ENCODE data around the gene KRT36. TPM values are rescaled to one million over a fixed set of nuclear protein-coding genes. Genes with fewer than 3 reads are reported as not detected.

Gene KRT36
- polyA plus RNA-seq, 3 donors, result 0.24 to 0.87 (median 0.25) TPM

DNA sequence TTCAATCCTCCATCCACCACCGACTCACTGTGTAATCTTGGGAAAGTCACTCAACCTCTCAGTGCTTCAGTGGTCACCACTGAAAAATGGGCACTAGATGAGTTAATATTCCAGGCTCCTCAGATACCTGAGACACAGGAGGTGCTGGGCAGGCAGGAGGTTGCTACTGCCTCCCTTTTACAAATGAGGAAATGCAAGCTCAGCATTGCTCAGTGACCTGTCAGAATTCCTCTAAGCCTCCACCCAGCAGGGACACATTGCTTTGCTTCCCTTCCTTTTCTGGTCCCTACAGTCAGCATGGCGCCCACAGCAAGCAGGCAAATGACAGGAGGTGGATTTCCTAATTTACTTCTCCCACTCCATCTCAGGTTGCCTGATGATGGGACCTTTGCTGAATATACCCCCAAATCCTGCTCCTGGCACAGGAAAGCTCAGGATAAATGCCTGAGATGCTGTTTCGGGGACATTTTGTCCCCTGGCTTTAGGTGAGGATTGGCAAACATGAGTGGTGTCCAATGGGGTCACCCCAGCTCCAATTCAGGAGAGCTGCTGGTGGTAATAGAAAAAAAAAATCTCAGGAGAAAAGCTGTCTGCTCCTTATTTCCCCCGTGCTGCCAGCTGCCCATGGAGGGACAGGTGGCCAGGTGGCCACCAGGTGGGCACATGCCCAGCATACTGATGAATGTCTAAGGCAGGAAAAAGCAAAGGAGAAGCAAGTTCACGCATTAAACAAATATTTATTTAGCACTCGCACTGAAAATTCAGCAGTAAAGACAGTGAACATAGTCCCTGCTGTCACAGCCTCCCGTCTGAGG, 20.7 kb upstream of the KRT36 start:
- H2AFZ ChIP-seq (ENCODE audit: insufficient read depth, low read depth, low read length, poor library complexity, severe bottlenecking), result no peak overlapping the region
- H3K9ac ChIP-seq (ENCODE audit: insufficient read depth, low read length, poor library complexity, severe bottlenecking), result no peak overlapping the region
- Mint-ChIP-seq H3K27me3 (ENCODE audit: low read depth in 3 of 3) (peaks cover 3 to 11% (median 4%) of the 10 kb centered on the region in 3 donors), H3K9me3 (peaks cover 0 to 2% (median 0%) of the 10 kb centered on the region in 7 donors), H3K4me1 (peaks cover 27% of the 10 kb centered on the region), H3K27ac (no peak overlapping the region), H3K4me3 (no peak overlapping the region), H3K36me3 (no peaks in the 10 kb centered on the region)
- no peaks in the 10 kb centered on the region for H3K36me3 ChIP-seq (replicated peaks in 1 of 2; ENCODE audit: control insufficient read depth in 1 of 2, insufficient read depth in 2 of 2, low read length in 2 of 2)
- H3K4me3 ChIP-seq (replicated peaks in 1 of 3; ENCODE audit: low read depth in 2 of 3, low read length in 3 of 3), result no peak overlapping the region
- H3K27ac ChIP-seq (ENCODE audit: low read depth in 1 of 2, low read length in 2 of 2), result no peak overlapping the region
- no peaks in the 10 kb centered on the region for H4K20me1 ChIP-seq (ENCODE audit: insufficient read depth, low read length)
- peaks cover 32 to 39% of the 10 kb centered on the region in 2 donors for H3K4me1 ChIP-seq (ENCODE audit: control insufficient read depth in 1 of 2, insufficient read depth in 2 of 2, low read length in 2 of 2)
- H3K9me3 ChIP-seq (replicated peaks in 1 of 2; ENCODE audit: control insufficient read depth in 1 of 2, insufficient read depth in 1 of 2, low read length in 2 of 2), result no peaks in the 10 kb centered on the region
- no peaks in the 10 kb centered on the region for H3K27me3 ChIP-seq (ENCODE audit: control insufficient read depth in 2 of 2, insufficient read depth in 2 of 2, low read length in 2 of 2)
- no peaks in the 10 kb centered on the region for H3K79me2 ChIP-seq (ENCODE audit: insufficient read depth, low read length)
- 91% methylated on average over 4 of the region's 7 CpGs for WGBS (ENCODE audit: insufficient coverage)
- H3K4me2 ChIP-seq (replicated peaks; ENCODE audit: extremely low read depth, low read length, poor library complexity, severe bottlenecking), result no peak overlapping the region
- TF ChIP-seq, protein P1, sequence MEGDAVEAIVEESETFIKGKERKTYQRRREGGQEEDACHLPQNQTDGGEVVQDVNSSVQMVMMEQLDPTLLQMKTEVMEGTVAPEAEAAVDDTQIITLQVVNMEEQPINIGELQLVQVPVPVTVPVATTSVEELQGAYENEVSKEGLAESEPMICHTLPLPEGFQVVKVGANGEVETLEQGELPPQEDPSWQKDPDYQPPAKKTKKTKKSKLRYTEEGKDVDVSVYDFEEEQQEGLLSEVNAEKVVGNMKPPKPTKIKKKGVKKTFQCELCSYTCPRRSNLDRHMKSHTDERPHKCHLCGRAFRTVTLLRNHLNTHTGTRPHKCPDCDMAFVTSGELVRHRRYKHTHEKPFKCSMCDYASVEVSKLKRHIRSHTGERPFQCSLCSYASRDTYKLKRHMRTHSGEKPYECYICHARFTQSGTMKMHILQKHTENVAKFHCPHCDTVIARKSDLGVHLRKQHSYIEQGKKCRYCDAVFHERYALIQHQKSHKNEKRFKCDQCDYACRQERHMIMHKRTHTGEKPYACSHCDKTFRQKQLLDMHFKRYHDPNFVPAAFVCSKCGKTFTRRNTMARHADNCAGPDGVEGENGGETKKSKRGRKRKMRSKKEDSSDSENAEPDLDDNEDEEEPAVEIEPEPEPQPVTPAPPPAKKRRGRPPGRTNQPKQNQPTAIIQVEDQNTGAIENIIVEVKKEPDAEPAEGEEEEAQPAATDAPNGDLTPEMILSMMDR (IDR thresholded peaks at IDR 0.05), result no peak
- intact Hi-C loops (cut with micrococcal nuclease), result no loop called here
- no peak for DNase-seq

DNA sequence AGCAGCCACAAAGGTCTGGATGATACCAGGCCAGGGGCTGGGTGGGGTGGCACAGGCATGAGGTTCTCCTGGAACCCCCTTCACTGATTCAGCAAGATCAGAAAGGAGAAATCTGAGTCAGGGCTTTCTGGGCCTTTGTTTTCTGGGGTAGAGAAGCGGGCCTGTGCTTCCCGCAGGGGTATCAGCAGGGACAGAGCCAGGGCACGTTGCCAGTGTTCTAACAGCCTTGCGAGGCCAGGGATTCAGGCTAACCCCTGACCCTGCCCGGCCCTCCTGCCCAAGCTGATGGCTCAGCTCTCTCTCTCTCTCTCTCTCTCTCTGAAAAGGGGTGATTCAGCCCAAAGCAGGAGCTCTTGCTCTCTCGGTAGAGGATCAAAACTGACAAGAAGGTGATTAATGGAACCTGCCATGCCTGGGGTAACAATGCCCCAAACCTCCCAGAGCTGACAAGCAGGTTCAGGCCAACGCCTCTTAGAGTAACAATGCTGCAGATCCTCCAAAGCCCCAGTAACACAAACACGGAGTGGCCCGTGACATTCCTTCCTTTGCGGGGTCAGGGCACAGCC, 17.7 kb upstream of the KRT36 start:
- H3K4me3 ChIP-seq (replicated peaks in 1 of 3; ENCODE audit: low read depth in 2 of 3, low read length in 3 of 3), result no peak overlapping the region
- H3K4me1 Mint-ChIP-seq, result peaks cover 15% of the 10 kb centered on the region
- no peaks in the 10 kb centered on the region for H3K79me2 ChIP-seq (ENCODE audit: insufficient read depth, low read length)
- no peaks in the 10 kb centered on the region for H3K36me3 ChIP-seq (replicated peaks in 1 of 2; ENCODE audit: control insufficient read depth in 1 of 2, insufficient read depth in 2 of 2, low read length in 2 of 2)
- H3K4me2 ChIP-seq (replicated peaks; ENCODE audit: extremely low read depth, low read length, poor library complexity, severe bottlenecking), result no peak overlapping the region
- H3K27me3 ChIP-seq (ENCODE audit: control insufficient read depth in 2 of 2, insufficient read depth in 2 of 2, low read length in 2 of 2), result no peaks in the 10 kb centered on the region
- intact Hi-C loops (cut with micrococcal nuclease), result loop anchor here in 1 of 2 donors (10.0 kb wide), 1 partner anchor 593 kb away; no protein-coding TSS in a partner anchor
- peaks cover 0 to 2% (median 0%) of the 10 kb centered on the region in 7 donors for H3K9me3 Mint-ChIP-seq
- TF ChIP-seq, protein P1 (IDR thresholded peaks at IDR 0.05), result no peak
- H3K36me3 Mint-ChIP-seq, result no peaks in the 10 kb centered on the region
- H3K4me1 ChIP-seq (ENCODE audit: control insufficient read depth in 1 of 2, insufficient read depth in 2 of 2, low read length in 2 of 2), result peaks cover 18 to 25% of the 10 kb centered on the region in 2 donors
- H3K9ac ChIP-seq (ENCODE audit: insufficient read depth, low read length, poor library complexity, severe bottlenecking), result no peak overlapping the region
- WGBS (ENCODE audit: insufficient coverage), result 72% methylated on average over 10 of the region's 10 CpGs
- DNase-seq, result no peak
- H3K27ac ChIP-seq (ENCODE audit: low read depth in 1 of 2, low read length in 2 of 2), result no peak overlapping the region
- H3K4me3 Mint-ChIP-seq, result no peak overlapping the region
- H4K20me1 ChIP-seq (ENCODE audit: insufficient read depth, low read length), result no peaks in the 10 kb centered on the region
- no peaks in the 10 kb centered on the region for H3K9me3 ChIP-seq (replicated peaks in 1 of 2; ENCODE audit: control insufficient read depth in 1 of 2, insufficient read depth in 1 of 2, low read length in 2 of 2)
- H3K27me3 Mint-ChIP-seq (ENCODE audit: low read depth in 3 of 3), result peaks cover 3 to 9% (median 9%) of the 10 kb centered on the region in 3 donors
- no peak overlapping the region for H2AFZ ChIP-seq (ENCODE audit: insufficient read depth, low read depth, low read length, poor library complexity, severe bottlenecking)
- no peak overlapping the region for H3K27ac Mint-ChIP-seq

Data from CD14-positive monocyte (primary cell).